Measurements from ENCODE around the gene SATB2.

- TF ChIP-seq CTCF (IDR thresholded peaks at IDR 0.05) (no peak), POLR2A (IDR thresholded peaks at IDR 0.05) (no peak)
Measured at GRCh38 chr2:199409759-199410529, 47.8 kb downstream of the SATB2 start.
